GM11168 (cell line): Measurements from ENCODE around the gene ACOX3.
"Not testable (repeated sequence)": the region's sequence is repeated elsewhere in the genome, so short reads cannot be mapped to it uniquely, and the experiment has no call there.

Experiments used
- in situ Hi-C: fragments of 300-500 bp; cut with MboI; formaldehyde crosslinking; loops from one replicate; pipeline ENCODE4 v1.12.0; 2022; ENCODE audit warnings: low sequenced_read_pairs; ENCODE audit not compliant: unreplicated experiment

Gene ACOX3

GRCh38 chr4:8437281-8437680, 3.2 kb downstream of the ACOX3 start:
- in situ Hi-C loops = no loop called here

GRCh38 chr4:8435656-8436121, 4.8 kb downstream of the ACOX3 start:
- in situ Hi-C loops = no loop called here

DNA sequence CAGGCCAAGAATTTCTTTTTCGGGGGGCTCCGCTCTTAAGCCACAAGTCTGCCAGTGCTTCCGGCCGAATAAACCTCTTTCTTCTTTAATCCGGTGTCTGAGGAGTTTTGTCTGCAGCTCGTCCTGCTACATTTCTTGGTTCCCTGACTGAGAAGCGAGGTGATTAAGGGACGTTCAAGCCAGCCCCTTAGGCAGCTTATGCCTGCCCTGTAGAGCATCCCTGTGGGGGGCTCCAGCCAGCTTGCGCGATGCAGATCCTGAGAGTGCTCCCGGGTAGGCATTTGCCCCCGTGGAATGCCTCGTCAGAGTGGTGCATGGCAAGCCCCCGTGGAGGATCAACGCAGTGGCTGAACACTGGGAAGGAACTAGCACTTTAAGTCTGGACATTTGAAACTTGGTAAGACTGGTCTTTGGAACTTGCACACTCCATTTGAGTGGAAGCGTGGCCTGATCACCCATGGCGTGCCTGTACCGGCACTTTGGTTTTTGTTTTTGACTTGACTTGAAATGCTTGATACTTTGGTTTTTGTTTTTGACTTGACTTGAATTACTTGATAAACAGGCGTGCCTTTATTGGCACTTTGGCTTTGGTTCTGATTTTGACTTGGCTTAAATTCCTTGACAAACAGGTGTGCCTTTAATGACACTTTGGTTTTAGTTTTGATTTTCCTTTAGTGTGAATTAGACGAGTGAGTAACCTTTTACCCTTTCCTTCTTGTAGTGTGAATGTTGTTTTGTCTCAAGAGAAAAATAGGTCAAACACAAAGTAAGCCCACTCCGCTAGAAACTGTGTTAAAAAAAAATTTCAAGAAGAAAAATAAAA, 6.1 kb downstream of the ACOX3 start:
- in situ Hi-C loops = no loop called here

DNA sequence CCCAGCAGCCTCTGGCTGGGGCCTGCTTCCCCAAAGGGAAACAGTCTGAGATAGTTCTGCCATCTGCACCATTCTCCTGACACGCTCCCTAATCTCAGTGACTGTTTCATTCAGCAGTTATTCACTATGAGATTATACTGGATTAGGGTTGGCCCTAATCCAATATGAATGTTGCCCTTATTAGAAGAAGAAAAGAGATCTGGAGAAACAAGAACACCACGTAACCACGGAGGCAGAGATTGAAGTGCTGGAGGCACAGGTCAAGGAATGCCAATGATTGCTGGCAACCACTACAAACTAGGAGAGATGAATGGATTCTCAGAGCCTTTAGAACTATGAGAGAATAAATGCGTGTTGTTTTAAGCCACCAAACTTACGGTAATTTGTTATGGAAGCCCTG, 7.4 kb downstream of the ACOX3 start:
- in situ Hi-C loops = no loop called here

GRCh38 chr4:8431553-8431952, 9.0 kb downstream of the ACOX3 start:
- in situ Hi-C loops = no loop called here

DNA sequence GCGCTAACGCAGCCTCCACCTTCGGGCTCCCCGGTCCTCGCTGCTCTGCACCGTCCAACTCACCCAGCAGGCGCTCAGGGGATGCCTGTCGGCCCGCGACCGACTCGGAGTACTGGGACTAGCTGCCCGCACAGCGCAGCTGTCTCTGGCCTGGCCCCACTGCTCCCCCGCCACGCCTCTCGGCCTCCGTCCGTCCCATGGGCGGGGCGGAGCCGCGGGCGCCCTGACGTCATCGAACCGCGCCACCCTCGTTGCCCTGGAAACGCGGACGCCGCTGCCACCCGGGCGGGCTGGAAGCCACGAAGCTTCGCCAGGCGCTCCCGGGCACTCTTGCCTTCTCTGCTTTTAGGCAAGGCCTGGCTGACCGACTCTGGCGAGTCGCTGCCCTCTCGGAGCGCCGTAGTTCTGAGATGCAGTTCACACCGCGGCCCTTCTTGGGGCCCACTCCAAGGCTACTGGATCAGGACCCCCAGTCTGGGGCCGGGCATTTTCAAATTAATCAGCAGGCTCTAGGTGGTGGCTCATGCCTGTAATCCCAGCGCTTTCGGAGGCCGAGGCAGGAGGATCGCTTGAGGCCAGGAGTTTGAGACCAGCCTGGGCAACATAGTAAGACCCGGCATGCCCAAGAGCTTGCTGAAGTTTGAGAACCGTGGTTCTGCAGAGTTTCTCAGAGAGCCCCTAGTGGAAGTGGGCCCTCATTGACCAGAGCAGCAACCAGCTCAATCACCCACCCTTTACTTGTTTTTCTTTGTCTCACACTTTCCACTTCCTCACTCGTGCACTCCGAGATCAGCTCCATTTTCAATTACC, 12.0 kb downstream of the ACOX3 start:
- in situ Hi-C loops = no loop called here

DNA sequence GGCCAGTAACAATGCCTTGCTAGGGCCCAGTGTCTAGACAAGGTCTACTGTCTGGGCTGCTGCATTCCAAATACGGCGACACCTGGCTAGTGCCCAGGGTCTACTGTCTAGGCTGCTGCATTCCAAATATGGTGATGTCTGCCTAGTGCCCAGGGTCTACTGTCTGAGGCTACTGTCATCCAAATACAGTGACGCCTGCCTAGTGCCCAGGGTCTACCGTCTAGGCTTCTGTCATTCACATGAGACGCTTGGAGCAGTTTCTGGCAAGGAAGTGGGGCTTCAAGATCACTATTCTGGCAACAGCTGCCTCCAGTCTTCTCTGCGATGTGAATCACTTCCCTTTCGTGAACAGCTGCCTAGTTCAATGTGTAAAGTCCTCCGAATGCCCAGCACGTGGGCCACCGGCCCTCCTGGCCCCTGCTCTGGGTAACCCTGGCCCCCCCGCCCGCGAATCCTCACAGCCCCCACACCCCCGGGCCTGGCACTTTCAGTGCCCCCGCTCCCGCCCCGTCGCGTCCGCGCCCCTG, 12.7 kb downstream of the ACOX3 start:
- in situ Hi-C loops = no loop called here

DNA sequence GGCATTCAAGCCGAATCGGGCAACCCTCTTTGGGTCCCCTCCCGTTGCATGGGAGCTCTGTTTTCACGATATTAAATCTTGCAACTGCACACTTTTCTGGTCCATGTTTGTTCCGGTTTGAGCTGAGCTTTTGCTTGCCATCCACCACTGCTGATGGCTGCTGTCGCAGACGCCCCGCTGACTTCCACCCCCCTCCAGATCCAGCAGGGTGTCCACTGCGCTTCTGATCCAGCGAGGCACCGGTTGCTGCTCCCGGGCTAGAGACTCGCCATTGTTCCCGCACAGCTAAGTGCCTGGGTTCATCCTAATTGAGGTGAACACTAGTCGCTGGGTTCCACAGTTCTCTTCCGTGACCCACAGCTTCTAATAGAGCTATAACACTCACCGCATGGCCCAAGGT, 13.3 kb downstream of the ACOX3 start:
- in situ Hi-C loops = no loop called here

DNA sequence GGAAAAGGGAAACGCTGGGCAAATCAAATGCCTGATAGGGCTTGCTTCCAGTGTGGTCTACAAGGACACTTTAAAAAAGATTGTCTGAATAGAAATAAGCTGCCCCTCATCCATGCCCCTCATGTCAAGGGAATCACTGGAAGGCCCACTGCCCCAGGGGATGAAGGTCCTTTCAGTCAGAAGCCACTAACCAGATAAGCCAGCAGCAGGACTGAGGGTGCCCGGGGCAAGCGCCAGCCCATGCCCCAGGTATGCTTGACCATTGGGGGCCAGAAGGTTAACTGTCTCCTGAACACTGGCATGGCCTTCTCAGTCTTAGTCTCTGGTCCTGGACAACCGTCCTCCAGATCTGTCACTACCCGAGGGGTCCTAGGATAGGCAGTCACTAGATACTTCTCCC, 17.7 kb downstream of the ACOX3 start:
- in situ Hi-C loops = no loop called here

DNA sequence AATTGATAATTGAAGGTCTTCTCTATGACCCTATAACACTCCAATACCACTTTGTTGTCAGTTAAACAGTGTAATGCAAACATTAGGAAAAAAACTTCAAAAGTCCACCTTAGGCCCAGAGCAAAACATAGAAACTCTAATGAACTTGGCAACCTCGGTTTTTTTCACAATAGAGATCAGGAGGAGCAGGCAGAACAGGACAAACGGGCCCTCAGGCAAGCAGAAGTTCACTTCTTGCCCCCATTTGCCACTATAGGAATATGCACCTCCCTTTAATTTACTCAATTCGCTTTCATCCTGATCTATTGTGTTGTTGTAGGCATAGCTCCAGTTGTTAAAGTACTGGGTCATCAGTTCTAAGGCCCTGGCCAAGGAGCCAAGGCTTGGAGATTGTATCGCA, 18.2 kb downstream of the ACOX3 start:
- in situ Hi-C loops = no loop called here

DNA sequence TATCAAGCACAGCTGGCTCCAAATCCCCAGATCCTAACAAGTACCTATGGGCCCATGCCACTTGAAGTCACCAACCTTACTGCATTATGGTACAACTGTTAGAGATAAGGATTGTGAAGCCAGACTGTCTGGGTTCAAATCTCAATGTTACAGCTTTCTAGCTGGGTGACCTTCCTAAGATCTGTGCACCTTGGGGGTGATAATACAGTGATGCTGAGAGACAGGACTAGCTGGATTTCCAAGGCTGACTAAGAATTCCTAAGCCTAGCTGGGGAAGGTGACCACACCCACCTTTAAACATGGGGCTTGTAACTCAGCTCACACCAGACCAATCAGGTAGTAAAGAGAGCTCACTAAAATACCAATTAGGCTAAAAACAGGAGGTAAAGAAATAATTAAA, 20.4 kb downstream of the ACOX3 start:
- in situ Hi-C loops = not testable (repeated sequence)

DNA sequence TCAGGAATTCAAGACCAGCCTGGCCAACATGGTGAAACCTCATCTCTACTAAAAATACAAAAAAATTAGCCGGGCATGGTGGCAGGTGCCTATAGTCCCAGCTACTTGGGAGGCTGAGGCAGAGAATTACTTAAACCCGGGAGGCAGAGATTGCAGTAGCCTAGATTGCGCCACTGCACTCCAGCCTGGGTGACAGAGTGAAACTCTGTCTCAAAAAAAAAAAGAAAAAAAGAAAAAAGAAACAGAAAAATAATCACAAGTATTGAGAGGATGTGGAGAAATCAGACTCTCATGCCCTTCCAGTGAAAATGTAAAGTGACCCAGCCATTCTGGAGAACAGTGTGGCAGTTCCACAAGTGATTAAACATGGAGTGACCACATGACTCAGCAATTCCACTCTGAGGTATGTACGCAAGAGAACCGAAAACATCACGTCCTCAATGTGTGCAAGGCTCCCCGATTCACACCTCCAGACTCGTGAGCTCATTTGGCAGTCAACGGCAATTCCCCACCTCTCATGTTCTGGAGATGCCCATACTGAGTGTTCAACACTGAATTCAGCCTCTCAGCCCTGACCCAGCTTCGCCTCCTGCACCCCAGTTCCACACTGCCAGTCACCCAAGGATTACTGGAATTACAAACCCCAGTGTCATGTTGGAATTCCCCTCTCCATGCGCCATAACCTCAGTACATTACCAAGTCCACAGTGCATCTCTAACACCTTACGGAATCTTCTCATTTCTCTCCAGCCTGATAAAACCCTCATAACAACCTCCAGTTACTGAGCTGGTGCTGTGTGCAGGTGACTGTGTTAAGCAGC, 21.1 kb downstream of the ACOX3 start:
- in situ Hi-C loops = no loop called here

DNA sequence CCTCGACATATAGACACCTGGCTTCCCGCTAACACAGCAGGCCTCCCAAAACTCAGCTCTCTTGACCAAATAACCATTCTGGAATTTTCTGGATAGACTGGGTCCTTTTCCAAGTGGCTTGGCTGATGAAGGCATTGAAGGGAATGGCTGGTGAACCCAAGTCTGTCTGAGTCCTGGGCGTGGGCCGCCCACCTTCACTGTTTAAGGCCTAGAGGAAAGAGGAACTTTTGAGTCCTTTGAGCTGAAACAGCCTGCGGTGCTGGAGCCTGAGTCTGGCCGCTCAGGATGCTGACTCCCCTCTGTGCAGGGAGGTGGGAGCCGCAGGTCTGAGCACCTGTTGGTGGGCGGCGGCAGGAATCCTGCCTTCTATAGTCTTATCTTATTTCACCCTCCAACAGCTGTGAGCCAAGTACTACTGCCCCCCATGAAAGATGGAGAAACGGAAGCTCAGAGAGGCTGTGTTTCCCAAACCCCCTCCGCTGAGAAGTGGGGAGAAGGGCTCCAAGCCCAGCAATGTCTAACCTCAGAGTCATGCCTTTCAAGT, 23.4 kb downstream of the ACOX3 start:
- in situ Hi-C loops = no loop called here

DNA sequence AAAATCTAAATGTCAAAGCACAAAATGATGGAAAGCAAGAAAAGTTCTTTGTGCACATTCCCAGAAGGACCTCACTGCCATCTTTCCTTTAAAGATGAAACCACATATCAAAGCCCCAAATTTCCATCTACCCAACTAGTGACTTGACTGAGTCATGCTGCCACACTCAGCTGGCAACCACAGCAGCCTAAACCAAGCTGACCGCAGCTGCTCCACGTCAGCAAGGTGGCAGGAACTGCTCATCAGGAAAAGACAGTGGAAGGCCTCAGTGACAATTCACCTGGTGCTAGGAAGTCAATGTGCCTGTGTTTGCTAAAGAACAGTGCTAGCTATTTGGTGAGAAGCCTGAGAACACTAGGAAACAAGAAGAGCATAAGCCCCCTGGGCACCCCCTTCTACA, 26.1 kb downstream of the ACOX3 start:
- in situ Hi-C loops = no loop called here

- in situ Hi-C loops = no loop called here
Measured at GRCh38 chr4:8412288-8412687, 28.2 kb downstream of the ACOX3 start.

- in situ Hi-C loops = no loop called here
Measured at GRCh38 chr4:8411351-8412180, 29.0 kb downstream of the ACOX3 start.

GRCh38 chr4:8410641-8411271, 29.8 kb downstream of the ACOX3 start:
- in situ Hi-C loops = no loop called here

DNA sequence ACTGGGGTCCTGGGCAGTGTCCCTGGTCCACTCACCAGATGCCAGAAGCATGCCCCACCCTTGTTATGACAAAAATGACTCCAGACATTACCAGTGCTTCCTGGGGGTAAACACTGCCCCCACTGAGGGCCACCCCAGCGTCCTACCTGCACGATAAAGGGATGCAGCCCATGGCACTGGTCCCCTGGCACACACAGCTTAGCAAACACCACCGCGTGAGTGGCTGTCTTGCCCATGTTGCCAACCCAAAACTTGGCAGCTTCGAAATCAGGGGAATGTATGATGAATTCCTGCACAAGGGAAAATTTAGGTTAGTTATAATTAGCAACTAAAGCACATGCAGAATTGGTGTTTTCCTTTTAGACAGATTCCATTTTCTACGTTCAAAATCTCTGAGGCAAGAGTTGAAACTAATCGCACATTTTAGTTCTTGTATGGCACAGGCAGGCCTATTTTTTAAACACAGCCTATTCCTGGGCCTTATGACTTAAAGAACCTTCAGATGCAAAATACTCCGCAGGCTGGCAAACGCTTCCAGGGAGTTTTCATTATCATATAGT, 30.4 kb downstream of the ACOX3 start:
- in situ Hi-C loops = no loop called here
